Osteocyte (in vitro differentiated cells): ENCODE results near the gene CENPC. TPM values are rescaled to one million over a fixed set of nuclear protein-coding genes. Genes with fewer than 3 reads are reported as not detected.
"Not testable (repeated sequence)": the region's sequence is repeated elsewhere in the genome, so short reads cannot be mapped to it uniquely, and the experiment has no call there.

Source experiments
- DNase-seq: peaks from one replicate; pipeline ENCODE4 v3.0.0; 2021; ENCODE audit warnings: mixed read lengths; ENCODE audit not compliant: unreplicated experiment; ENCODE audit errors: extremely low spot score
- H3K27ac Mint-ChIP-seq: one replicate; pipeline ENCODE4 v1.8.0; 2021; ENCODE audit warnings: mild to moderate bottlenecking, mixed read lengths; ENCODE audit not compliant: unreplicated experiment
- H3K27me3 Mint-ChIP-seq: one replicate; pipeline ENCODE4 v1.8.0; 2021; ENCODE audit warnings: mixed read lengths; ENCODE audit not compliant: unreplicated experiment
- H3K36me3 Mint-ChIP-seq: one replicate; pipeline ENCODE4 v1.8.0; 2021; ENCODE audit warnings: mixed read lengths; ENCODE audit not compliant: unreplicated experiment
- H3K4me1 Mint-ChIP-seq: one replicate; pipeline ENCODE4 v1.8.0; 2021; ENCODE audit warnings: mixed read lengths; ENCODE audit not compliant: unreplicated experiment
- H3K4me3 Mint-ChIP-seq: one replicate; pipeline ENCODE4 v1.8.0; 2021; ENCODE audit warnings: mild to moderate bottlenecking, moderate library complexity, mixed read lengths; ENCODE audit not compliant: unreplicated experiment
- H3K9me3 Mint-ChIP-seq: one replicate; pipeline ENCODE4 v1.8.0; 2021; ENCODE audit warnings: mixed read lengths; ENCODE audit not compliant: unreplicated experiment
- CTCF ChIP-seq: fragments of 200-600 bp; sonication (generic); IDR thresholded peaks from 2 replicates; pipeline ENCODE4 v1.5.0; 2021; ENCODE audit warnings: antibody characterized with exemption, mild to moderate bottlenecking, moderate library complexity
- total RNA-seq: library from RNA; stranded (reverse); gene quantifications from 2 replicates; pipeline ENCODE4 v1.2.1, GENCODE V29; 2021

CENPC gene
- total RNA-seq, 1 donor from 2014 or later: 15.8 TPM

GRCh38 chr4:67565284-67565683, 20.0 kb upstream of the CENPC start:
- H3K27ac Mint-ChIP-seq: no peak overlapping the region
- no peaks in the 10 kb centered on the region for H3K4me1 Mint-ChIP-seq
- H3K4me3 Mint-ChIP-seq: no peak overlapping the region
- H3K36me3 Mint-ChIP-seq: no peaks in the 10 kb centered on the region
- no peak for TF ChIP-seq CTCF
- H3K27me3 Mint-ChIP-seq: peaks cover 25% of the 10 kb centered on the region
- H3K9me3 Mint-ChIP-seq: no peaks in the 10 kb centered on the region
- no peak for DNase-seq

- H3K4me1 Mint-ChIP-seq: no peaks in the 10 kb centered on the region
- H3K9me3 Mint-ChIP-seq: no peaks in the 10 kb centered on the region
- TF ChIP-seq CTCF: no peak
- no peak within 1 kb of the TSS for H3K27ac Mint-ChIP-seq
- no peak for DNase-seq
- H3K4me3 Mint-ChIP-seq: no peak within 1 kb of the TSS
- no peaks in the 10 kb centered on the region for H3K36me3 Mint-ChIP-seq
- H3K27me3 Mint-ChIP-seq: peaks cover 54% of the 10 kb centered on the region
Measured at GRCh38 chr4:67558493-67558892, 13.2 kb upstream of the CENPC start, which contains the start of gene STAP1. TSS of gene STAP1 (plus strand) at chr4:67558727. CDS start at chr4:67558810, 83 bp downstream.

DNA sequence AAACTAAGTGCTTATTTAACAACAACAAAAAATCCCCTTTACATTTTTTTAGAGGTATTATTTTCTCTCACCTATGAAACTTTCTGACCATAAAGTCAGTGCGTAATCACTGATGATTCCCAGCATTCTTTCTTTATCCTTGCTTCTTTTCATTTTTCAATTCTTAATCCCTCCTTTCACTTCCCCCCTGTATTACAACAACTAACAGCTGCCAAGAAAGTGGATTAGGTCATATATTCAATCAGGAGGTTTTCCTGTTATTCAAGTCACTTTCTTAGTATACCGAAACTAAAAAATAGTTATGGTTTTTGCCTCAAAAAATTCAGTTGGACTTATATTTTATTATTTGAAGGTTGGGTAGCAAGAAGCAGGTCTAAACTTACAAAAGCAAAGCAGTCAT, 11.1 kb upstream of the CENPC start:
- TF ChIP-seq CTCF: no peak
- H3K4me1 Mint-ChIP-seq: no peaks in the 10 kb centered on the region
- peaks cover 49% of the 10 kb centered on the region for H3K27me3 Mint-ChIP-seq
- no peak overlapping the region for H3K27ac Mint-ChIP-seq
- no peaks in the 10 kb centered on the region for H3K9me3 Mint-ChIP-seq
- DNase-seq: no peak
- no peaks in the 10 kb centered on the region for H3K36me3 Mint-ChIP-seq
- H3K4me3 Mint-ChIP-seq: no peak overlapping the region

GRCh38 chr4:67555447-67555846, 10.1 kb upstream of the CENPC start:
- Mint-ChIP-seq H3K4me3 (no peak overlapping the region), H3K36me3 (no peaks in the 10 kb centered on the region), H3K27ac (no peak overlapping the region), H3K9me3 (no peaks in the 10 kb centered on the region), H3K4me1 (no peaks in the 10 kb centered on the region), H3K27me3 (peaks cover 41% of the 10 kb centered on the region)
- no peak for TF ChIP-seq CTCF
- DNase-seq: no peak

DNA sequence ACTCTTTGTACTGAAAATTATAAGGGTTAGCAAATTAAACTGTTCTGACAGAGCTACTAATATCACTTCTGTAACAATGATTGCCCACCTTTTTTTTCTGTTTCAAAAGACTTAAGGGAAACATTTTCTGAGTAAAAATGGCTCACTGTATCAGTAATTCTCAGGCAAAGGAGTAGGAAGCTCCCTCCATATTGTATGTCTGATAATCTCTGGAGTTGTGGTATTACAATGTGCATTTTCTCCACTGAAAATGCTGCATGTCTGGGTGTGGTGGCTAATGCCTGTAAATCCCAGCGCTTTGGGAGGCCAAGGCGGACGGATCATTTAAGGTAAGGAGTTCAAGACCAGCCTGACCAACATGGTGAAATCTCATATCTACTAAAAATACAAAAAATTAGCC, 8.8 kb upstream of the CENPC start:
- H3K27ac Mint-ChIP-seq: no peak overlapping the region
- H3K27me3 Mint-ChIP-seq: peaks cover 36% of the 10 kb centered on the region
- H3K36me3 Mint-ChIP-seq: no peaks in the 10 kb centered on the region
- no peaks in the 10 kb centered on the region for H3K9me3 Mint-ChIP-seq
- DNase-seq: no peak
- H3K4me1 Mint-ChIP-seq: no peaks in the 10 kb centered on the region
- H3K4me3 Mint-ChIP-seq: no peak overlapping the region
- no peak for TF ChIP-seq CTCF

- not testable (repeated sequence) for H3K4me1 Mint-ChIP-seq, H3K27ac Mint-ChIP-seq, H3K9me3 Mint-ChIP-seq, DNase-seq, H3K36me3 Mint-ChIP-seq, H3K4me3 Mint-ChIP-seq
- H3K27me3 Mint-ChIP-seq: peaks cover 24% of the 10 kb centered on the region
Measured at GRCh38 chr4:67552146-67552792, 7.0 kb upstream of the CENPC start.
